Measurements from ENCODE around the gene OR2T2. TPM values are rescaled to one million over a fixed set of nuclear protein-coding genes. Genes with fewer than 3 reads are reported as not detected.
"Not testable (repeated sequence)": the region's sequence is repeated elsewhere in the genome, so short reads cannot be mapped to it uniquely, and the experiment has no call there.

The OR2T2 gene, protein sequence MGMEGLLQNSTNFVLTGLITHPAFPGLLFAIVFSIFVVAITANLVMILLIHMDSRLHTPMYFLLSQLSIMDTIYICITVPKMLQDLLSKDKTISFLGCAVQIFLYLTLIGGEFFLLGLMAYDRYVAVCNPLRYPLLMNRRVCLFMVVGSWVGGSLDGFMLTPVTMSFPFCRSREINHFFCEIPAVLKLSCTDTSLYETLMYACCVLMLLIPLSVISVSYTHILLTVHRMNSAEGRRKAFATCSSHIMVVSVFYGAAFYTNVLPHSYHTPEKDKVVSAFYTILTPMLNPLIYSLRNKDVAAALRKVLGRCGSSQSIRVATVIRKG
- total RNA-seq (2021) (not detected in 3 replicates), Bru-seq, nascent RNA (not detected)
- long read RNA-seq, experiment 1 = 0 reads
- long read RNA-seq, experiment 2 = 0 reads
- long read RNA-seq, experiment 3 = 0 reads

DNA sequence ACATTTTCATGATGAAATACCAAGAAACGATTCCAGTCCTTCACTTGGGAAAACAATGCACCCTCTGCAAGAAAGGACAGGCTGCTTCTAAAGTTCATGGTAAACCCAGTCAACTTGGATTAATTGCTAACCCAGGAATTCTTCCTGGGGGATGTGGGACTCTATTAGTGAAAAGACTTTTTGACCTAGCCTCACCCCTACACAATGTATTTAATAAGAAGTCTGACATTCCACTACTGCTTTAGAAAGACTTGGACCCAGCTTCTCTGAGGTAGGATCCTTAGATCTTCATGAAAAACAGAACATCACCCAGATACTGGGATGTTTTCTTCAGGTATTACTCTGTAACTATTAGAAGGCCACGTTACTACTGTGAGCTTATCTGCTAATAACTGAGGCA is at the start of gene OR2T2:
Gene OR2T2, plus strand, starts transcription at position 239 of the 400 bp plus-strand sequence. CDS start 7,161 bp downstream, outside the sequence.
- H3K4me3 Mint-ChIP-seq, ATAC-seq: not testable (repeated sequence)

DNA sequence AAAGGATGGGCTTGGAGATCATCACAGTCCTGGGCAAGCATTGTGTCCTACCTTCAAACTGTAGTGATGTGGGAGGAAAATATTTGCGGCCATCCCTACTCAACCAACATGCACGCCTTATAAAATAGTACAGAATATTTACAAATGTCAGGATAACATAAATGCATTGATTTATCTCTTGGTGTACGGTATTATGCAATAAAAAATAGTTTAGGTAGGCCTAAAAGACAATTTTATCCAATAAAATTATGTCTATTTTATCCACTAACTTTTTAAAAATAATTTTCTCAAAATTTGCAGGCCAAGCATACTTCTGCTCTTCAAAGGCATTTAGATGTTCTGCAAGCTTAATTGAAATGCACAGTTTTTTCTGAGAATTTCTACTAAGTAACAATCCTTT is 42.7 kb upstream of the OR2T2 start, which contains the start of gene OR2T1:
Gene OR2T1, plus strand, starts transcription at position 301 of the 400 bp plus-strand sequence. CDS start 3,100 bp downstream, outside the sequence.
- Mint-ChIP-seq H3K9me3 (peaks cover 85% of the 10 kb centered on the region), H3K27me3 (ENCODE audit: low read depth) (peaks cover 7% of the 10 kb centered on the region), H3K27ac (no peak within 1 kb of the TSS), H3K4me1 (no peaks in the 10 kb centered on the region), H3K4me3 (no peak within 1 kb of the TSS), H3K36me3 (peaks cover 61% of the 10 kb centered on the region)
- no peak for ATAC-seq
- ChIA-PET POLR2A (no interaction called here), CTCF (no interaction called here)
- TF ChIP-seq, protein P1, sequence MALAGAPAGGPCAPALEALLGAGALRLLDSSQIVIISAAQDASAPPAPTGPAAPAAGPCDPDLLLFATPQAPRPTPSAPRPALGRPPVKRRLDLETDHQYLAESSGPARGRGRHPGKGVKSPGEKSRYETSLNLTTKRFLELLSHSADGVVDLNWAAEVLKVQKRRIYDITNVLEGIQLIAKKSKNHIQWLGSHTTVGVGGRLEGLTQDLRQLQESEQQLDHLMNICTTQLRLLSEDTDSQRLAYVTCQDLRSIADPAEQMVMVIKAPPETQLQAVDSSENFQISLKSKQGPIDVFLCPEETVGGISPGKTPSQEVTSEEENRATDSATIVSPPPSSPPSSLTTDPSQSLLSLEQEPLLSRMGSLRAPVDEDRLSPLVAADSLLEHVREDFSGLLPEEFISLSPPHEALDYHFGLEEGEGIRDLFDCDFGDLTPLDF (CRISPR knock-in tag; IDR thresholded peaks at IDR 0.05) = no peak
- TF ChIP-seq SP1 (CRISPR knock-in tag; conservative IDR thresholded peaks at IDR 0.05) (no peak), ATF1 (CRISPR knock-in tag; IDR thresholded peaks at IDR 0.05) (no peak)
- TF ChIP-seq, protein P2, sequence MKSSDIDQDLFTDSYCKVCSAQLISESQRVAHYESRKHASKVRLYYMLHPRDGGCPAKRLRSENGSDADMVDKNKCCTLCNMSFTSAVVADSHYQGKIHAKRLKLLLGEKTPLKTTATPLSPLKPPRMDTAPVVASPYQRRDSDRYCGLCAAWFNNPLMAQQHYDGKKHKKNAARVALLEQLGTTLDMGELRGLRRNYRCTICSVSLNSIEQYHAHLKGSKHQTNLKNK (CRISPR knock-in tag; IDR thresholded peaks at IDR 0.05) = no peak
- DNase-seq (ENCODE audit: low spot score) = no peak

More for the DNA sequence above, at the start of gene OR2T2:
- DNase-seq (ENCODE audit: low spot score); H3K27ac Mint-ChIP-seq; H3K27me3 Mint-ChIP-seq (ENCODE audit: low read depth); POLR2A ChIA-PET; CTCF ChIA-PET; H3K4me1 Mint-ChIP-seq: not testable (repeated sequence)
- Mint-ChIP-seq H3K9me3 (peaks cover 72% of the 10 kb centered on the region), H3K36me3 (peaks cover 45% of the 10 kb centered on the region)

DNA sequence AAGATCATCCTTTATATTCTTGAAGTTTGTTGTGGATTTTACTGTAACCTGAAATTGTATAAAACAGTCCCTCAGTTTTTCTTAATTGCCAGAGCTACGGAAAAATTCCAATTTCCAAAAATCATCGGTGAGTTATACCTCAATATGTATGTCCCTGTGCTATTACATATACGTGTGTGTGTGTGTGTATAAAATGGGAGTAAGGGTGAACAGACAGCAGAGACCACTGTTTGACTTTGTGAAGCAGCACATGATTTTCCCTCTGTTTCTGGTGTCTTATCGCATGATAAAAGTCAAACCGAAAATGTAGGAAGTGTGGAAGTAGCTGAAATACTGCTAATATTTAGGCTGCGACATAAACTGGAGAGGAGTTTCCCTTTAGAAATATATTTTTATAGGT is 41.4 kb upstream of the OR2T2 start:
- Mint-ChIP-seq H3K4me3 (no peak overlapping the region), H3K36me3 (peaks cover 60% of the 10 kb centered on the region), H3K27me3 (ENCODE audit: low read depth) (peaks cover 7% of the 10 kb centered on the region), H3K9me3 (peaks cover 82% of the 10 kb centered on the region), H3K4me1 (no peaks in the 10 kb centered on the region), H3K27ac (no peak overlapping the region)
- CTCF ChIA-PET = no interaction called here
- TF ChIP-seq OVOL2 (CRISPR knock-in tag; IDR thresholded peaks at IDR 0.05; ENCODE audit: borderline replicate concordance) (no peak), RORB (CRISPR knock-in tag; IDR thresholded peaks at IDR 0.05) (no peak)
- TF ChIP-seq, protein P3, sequence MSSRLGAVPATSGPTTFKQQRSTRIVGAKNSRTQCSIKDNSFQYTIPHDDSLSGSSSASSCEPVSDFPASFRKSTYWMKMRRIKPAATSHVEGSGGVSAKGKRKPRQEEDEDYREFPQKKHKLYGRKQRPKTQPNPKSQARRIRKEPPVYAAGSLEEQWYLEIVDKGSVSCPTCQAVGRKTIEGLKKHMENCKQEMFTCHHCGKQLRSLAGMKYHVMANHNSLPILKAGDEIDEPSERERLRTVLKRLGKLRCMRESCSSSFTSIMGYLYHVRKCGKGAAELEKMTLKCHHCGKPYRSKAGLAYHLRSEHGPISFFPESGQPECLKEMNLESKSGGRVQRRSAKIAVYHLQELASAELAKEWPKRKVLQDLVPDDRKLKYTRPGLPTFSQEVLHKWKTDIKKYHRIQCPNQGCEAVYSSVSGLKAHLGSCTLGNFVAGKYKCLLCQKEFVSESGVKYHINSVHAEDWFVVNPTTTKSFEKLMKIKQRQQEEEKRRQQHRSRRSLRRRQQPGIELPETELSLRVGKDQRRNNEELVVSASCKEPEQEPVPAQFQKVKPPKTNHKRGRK (CRISPR knock-in tag; IDR thresholded peaks at IDR 0.05; ENCODE audit: borderline replicate concordance) = no peak
- ATAC-seq = no peak
- no peak for DNase-seq (ENCODE audit: low spot score)
- POLR2A ChIA-PET = no interaction called here

DNA sequence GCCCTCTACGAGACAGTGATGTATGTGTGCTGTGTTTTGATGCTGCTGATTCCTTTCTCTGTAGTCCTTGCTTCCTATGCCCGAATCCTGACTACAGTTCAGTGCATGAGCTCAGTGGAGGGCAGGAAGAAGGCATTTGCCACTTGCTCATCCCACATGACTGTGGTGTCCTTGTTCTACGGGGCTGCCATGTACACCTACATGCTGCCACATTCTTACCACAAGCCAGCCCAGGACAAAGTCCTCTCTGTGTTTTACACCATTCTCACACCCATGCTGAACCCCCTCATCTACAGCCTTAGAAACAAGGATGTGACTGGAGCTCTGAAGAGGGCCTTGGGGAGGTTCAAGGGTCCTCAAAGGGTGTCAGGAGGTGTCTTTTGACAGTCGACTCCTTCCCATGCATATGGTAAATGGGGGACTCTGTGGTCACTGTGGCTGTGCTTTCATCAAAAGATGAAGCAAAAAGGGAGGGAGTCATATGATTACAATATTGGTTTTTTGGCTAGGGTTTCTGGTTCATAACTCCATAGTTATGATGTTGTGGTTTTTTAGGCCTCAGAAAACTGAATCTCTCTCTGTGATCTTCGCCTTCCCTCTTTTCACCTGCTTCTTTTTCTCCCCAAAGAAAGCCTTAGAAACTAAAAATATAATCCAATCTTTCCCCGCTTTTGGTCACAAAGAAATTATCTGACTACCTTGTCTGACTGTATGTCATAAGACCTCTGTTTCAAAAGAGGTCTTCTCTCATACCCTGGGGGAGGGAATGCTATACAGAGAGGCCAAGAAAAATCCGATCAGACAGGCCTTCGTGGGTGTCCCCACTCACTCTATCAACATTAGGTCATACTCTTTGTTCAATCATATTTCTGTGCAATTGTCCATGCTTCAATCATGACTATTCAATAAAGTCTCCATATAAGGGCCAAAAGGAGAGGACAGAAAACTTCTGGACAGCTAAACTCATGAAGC is 38.4 kb upstream of the OR2T2 start:
- ATAC-seq = no peak
- DNase-seq (ENCODE audit: low spot score) = no peak
- ChIA-PET POLR2A (no interaction called here), CTCF (no interaction called here)
- peaks cover 85% of the 10 kb centered on the region for H3K9me3 Mint-ChIP-seq
- peaks cover 10% of the 10 kb centered on the region for H3K27me3 Mint-ChIP-seq (ENCODE audit: low read depth)
- H3K27ac Mint-ChIP-seq = no peak overlapping the region
- H3K36me3 Mint-ChIP-seq = peaks cover 64% of the 10 kb centered on the region
- H3K4me3 Mint-ChIP-seq = no peak overlapping the region
- no peaks in the 10 kb centered on the region for H3K4me1 Mint-ChIP-seq
- TF ChIP-seq ZNF219 (CRISPR knock-in tag; IDR thresholded peaks at IDR 0.05; ENCODE audit: borderline replicate concordance) (no peak), KAT7 (CRISPR knock-in tag; IDR thresholded peaks at IDR 0.05; ENCODE audit: borderline replicate concordance) (no peak), NR1H2 (CRISPR knock-in tag; IDR thresholded peaks at IDR 0.05) (no peak), ZNF396 (CRISPR knock-in tag; IDR thresholded peaks at IDR 0.05; ENCODE audit: borderline replicate concordance) (no peak), HMGA2 (CRISPR knock-in tag; IDR thresholded peaks at IDR 0.05) (no peak), SOX15 (CRISPR knock-in tag; IDR thresholded peaks at IDR 0.05) (no peak)
- TF ChIP-seq, protein P4, sequence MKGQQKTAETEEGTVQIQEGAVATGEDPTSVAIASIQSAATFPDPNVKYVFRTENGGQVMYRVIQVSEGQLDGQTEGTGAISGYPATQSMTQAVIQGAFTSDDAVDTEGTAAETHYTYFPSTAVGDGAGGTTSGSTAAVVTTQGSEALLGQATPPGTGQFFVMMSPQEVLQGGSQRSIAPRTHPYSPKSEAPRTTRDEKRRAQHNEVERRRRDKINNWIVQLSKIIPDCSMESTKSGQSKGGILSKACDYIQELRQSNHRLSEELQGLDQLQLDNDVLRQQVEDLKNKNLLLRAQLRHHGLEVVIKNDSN (CRISPR knock-in tag; IDR thresholded peaks at IDR 0.05) = no peak
- TF ChIP-seq, protein P5, sequence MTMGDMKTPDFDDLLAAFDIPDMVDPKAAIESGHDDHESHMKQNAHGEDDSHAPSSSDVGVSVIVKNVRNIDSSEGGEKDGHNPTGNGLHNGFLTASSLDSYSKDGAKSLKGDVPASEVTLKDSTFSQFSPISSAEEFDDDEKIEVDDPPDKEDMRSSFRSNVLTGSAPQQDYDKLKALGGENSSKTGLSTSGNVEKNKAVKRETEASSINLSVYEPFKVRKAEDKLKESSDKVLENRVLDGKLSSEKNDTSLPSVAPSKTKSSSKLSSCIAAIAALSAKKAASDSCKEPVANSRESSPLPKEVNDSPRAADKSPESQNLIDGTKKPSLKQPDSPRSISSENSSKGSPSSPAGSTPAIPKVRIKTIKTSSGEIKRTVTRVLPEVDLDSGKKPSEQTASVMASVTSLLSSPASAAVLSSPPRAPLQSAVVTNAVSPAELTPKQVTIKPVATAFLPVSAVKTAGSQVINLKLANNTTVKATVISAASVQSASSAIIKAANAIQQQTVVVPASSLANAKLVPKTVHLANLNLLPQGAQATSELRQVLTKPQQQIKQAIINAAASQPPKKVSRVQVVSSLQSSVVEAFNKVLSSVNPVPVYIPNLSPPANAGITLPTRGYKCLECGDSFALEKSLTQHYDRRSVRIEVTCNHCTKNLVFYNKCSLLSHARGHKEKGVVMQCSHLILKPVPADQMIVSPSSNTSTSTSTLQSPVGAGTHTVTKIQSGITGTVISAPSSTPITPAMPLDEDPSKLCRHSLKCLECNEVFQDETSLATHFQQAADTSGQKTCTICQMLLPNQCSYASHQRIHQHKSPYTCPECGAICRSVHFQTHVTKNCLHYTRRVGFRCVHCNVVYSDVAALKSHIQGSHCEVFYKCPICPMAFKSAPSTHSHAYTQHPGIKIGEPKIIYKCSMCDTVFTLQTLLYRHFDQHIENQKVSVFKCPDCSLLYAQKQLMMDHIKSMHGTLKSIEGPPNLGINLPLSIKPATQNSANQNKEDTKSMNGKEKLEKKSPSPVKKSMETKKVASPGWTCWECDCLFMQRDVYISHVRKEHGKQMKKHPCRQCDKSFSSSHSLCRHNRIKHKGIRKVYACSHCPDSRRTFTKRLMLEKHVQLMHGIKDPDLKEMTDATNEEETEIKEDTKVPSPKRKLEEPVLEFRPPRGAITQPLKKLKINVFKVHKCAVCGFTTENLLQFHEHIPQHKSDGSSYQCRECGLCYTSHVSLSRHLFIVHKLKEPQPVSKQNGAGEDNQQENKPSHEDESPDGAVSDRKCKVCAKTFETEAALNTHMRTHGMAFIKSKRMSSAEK (CRISPR knock-in tag; IDR thresholded peaks at IDR 0.05; ENCODE audit: borderline replicate concordance) = no peak
- TF ChIP-seq, protein P6, sequence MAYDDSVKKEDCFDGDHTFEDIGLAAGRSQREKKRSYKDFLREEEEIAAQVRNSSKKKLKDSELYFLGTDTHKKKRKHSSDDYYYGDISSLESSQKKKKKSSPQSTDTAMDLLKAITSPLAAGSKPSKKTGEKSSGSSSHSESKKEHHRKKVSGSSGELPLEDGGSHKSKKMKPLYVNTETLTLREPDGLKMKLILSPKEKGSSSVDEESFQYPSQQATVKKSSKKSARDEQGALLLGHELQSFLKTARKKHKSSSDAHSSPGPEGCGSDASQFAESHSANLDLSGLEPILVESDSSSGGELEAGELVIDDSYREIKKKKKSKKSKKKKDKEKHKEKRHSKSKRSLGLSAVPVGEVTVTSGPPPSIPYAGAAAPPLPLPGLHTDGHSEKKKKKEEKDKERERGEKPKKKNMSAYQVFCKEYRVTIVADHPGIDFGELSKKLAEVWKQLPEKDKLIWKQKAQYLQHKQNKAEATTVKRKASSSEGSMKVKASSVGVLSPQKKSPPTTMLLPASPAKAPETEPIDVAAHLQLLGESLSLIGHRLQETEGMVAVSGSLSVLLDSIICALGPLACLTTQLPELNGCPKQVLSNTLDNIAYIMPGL (CRISPR knock-in tag; IDR thresholded peaks at IDR 0.05) = no peak
